ENCODE measurements around the gene NEK4.

Gene NEK4

GRCh38 chr3:52770496-52771333, at the start of gene NEK4:
TSS of gene NEK4 (minus strand) at chr3:52770940. CDS start at chr3:52770746, 194 bp downstream.
- Histone ChIP-seq H3K4me2 (peak within 1 kb of the TSS; percentile 82 to 99 (median 91)), H4K20me1 (no peaks in the 10 kb centered on the region), H3K9me3 (replicated peaks in 1 of 11) (no peaks in the 10 kb centered on the region), H3K36me3 (peaks cover 19 to 35% (median 28%) of the 10 kb centered on the region in 11 experiments), H3K9ac (peak within 1 kb of the TSS; percentile 79 to 90 (median 86)), H3K4me1 (peaks cover 24 to 39% (median 27%) of the 10 kb centered on the region in 10 experiments), H3K27ac (peak within 1 kb of the TSS; percentile 63 to 85 (median 81); a peak in 21 of 22 replicates), H3K27me3 (no peaks in the 10 kb centered on the region), H3K4me3 (peak within 1 kb of the TSS; percentile 65 to 88 (median 78))
- no peak for TF ChIP-seq Cebpa-rat (IDR thresholded peaks at IDR 0.05)

- H3K27me3 ChIP-seq: no peaks in the 10 kb centered on the region
- H3K4me1 ChIP-seq: peaks cover 0 to 53% (median 34%) of the 10 kb centered on the region in 10 experiments; a peak in 18 of 20 replicates
- H4K20me1 ChIP-seq: no peaks in the 10 kb centered on the region
- H3K4me2 ChIP-seq: peak overlapping the region in 3 of 11 experiments; percentile 16 to 70 (median 65); a peak in 3 of 22 replicates
- no peaks in the 10 kb centered on the region for H3K9me3 ChIP-seq (replicated peaks in 1 of 11)
- H3K36me3 ChIP-seq: peaks cover 0 to 20% (median 0%) of the 10 kb centered on the region in 11 experiments; a peak in 3 of 22 replicates
- no peak overlapping the region for H3K4me3 ChIP-seq
- TF ChIP-seq Cebpa-rat (IDR thresholded peaks at IDR 0.05): no peak
- H3K27ac ChIP-seq: peak overlapping the region in 4 of 11 experiments; percentile 40 to 97 (median 50); a peak in 5 of 22 replicates
- 0 out of 22 replicates have a peak overlapping the region, but pooled peaks of 1 of the 11 experiments have one; percentile 4 for H3K9ac ChIP-seq
Observed at GRCh38 chr3:52819936-52820335, 49.2 kb upstream of the NEK4 start.

- TF ChIP-seq Cebpa-rat (IDR thresholded peaks at IDR 0.05): no peak
- H3K36me3 ChIP-seq: peaks cover 0 to 5% (median 0%) of the 10 kb centered on the region in 11 experiments; a peak in 2 of 22 replicates
- peaks cover 0 to 74% (median 55%) of the 10 kb centered on the region in 10 experiments; a peak in 18 of 20 replicates for H3K4me1 ChIP-seq
- H3K27me3 ChIP-seq: no peaks in the 10 kb centered on the region
- H3K9me3 ChIP-seq (replicated peaks in 1 of 11): no peaks in the 10 kb centered on the region
- peak overlapping the region in 8 of 11 experiments; percentile 20 to 97 (median 48); a peak in 14 of 22 replicates for H3K27ac ChIP-seq
- H3K9ac ChIP-seq: peak overlapping the region in 5 of 11 experiments; percentile 4 to 49 (median 40); a peak in 8 of 22 replicates
- peak overlapping the region in 9 of 11 experiments; percentile 26 to 70 (median 58); a peak in 15 of 22 replicates for H3K4me2 ChIP-seq
- no peak overlapping the region for H3K4me3 ChIP-seq
- H4K20me1 ChIP-seq: no peaks in the 10 kb centered on the region
Observed at GRCh38 chr3:52817860-52818259, 47.1 kb upstream of the NEK4 start.

GRCh38 chr3:52817221-52817620, 46.5 kb upstream of the NEK4 start:
- H3K4me1 ChIP-seq: peaks cover 0 to 80% (median 61%) of the 10 kb centered on the region in 10 experiments; a peak in 18 of 20 replicates

GRCh38 chr3:52816654-52817053, 45.9 kb upstream of the NEK4 start:
- no peaks in the 10 kb centered on the region for H4K20me1 ChIP-seq
- no peaks in the 10 kb centered on the region for H3K36me3 ChIP-seq
- peaks cover 0 to 86% (median 67%) of the 10 kb centered on the region in 10 experiments; a peak in 18 of 20 replicates for H3K4me1 ChIP-seq
- H3K27me3 ChIP-seq: no peaks in the 10 kb centered on the region
- H3K9ac ChIP-seq: no peak overlapping the region
- H3K27ac ChIP-seq: peak overlapping the region in 4 of 11 experiments; percentile 19 to 97 (median 78); a peak in 6 of 22 replicates
- 0 out of 22 replicates have a peak overlapping the region, but pooled peaks of 1 of the 11 experiments have one; percentile 9 for H3K4me2 ChIP-seq
- no peaks in the 10 kb centered on the region for H3K9me3 ChIP-seq (replicated peaks in 1 of 11)
- H3K4me3 ChIP-seq: no peak overlapping the region
- no peak for TF ChIP-seq Cebpa-rat (IDR thresholded peaks at IDR 0.05)

More at GRCh38 chr3:52817221-52817620, 46.5 kb upstream of the NEK4 start:
- H3K27me3 ChIP-seq: no peaks in the 10 kb centered on the region
- no peaks in the 10 kb centered on the region for H3K36me3 ChIP-seq
- H3K4me3 ChIP-seq: no peak overlapping the region
- H3K9ac ChIP-seq: no peak overlapping the region
- H4K20me1 ChIP-seq: no peaks in the 10 kb centered on the region
- peak overlapping the region in 2 of 11 experiments; percentile 66 to 70; a peak in 2 of 22 replicates for H3K4me2 ChIP-seq
- H3K9me3 ChIP-seq (replicated peaks in 1 of 11): no peaks in the 10 kb centered on the region
- H3K27ac ChIP-seq: peak overlapping the region in 4 of 11 experiments; percentile 40 to 97 (median 62); a peak in 7 of 22 replicates
- TF ChIP-seq Cebpa-rat (IDR thresholded peaks at IDR 0.05): no peak

GRCh38 chr3:52816199-52816598, 45.5 kb upstream of the NEK4 start:
- no peak overlapping the region for H3K4me3 ChIP-seq
- no peaks in the 10 kb centered on the region for H3K36me3 ChIP-seq
- H4K20me1 ChIP-seq: no peaks in the 10 kb centered on the region
- H3K27me3 ChIP-seq: no peaks in the 10 kb centered on the region
- H3K9ac ChIP-seq: no peak overlapping the region
- 0 out of 22 replicates have a peak overlapping the region, but pooled peaks of 3 of the 11 experiments have one; percentile 9 to 89 (median 18) for H3K4me2 ChIP-seq
- no peak for TF ChIP-seq Cebpa-rat (IDR thresholded peaks at IDR 0.05)
- peaks cover 0 to 90% (median 72%) of the 10 kb centered on the region in 10 experiments; a peak in 18 of 20 replicates for H3K4me1 ChIP-seq
- peak overlapping the region in 5 of 11 experiments; percentile 12 to 97 (median 31); a peak in 9 of 22 replicates for H3K27ac ChIP-seq
- no peaks in the 10 kb centered on the region for H3K9me3 ChIP-seq (replicated peaks in 1 of 11)

GRCh38 chr3:52813810-52814209, 43.1 kb upstream of the NEK4 start:
- no peaks in the 10 kb centered on the region for H3K36me3 ChIP-seq
- H3K27ac ChIP-seq: peak overlapping the region in 8 of 11 experiments; percentile 13 to 97 (median 75); a peak in 14 of 22 replicates
- peaks cover 12 to 94% (median 85%) of the 10 kb centered on the region in 10 experiments for H3K4me1 ChIP-seq
- peak overlapping the region in 6 of 11 experiments; percentile 6 to 50 (median 28); a peak in 6 of 22 replicates for H3K9ac ChIP-seq
- TF ChIP-seq Cebpa-rat (IDR thresholded peaks at IDR 0.05): no peak
- H4K20me1 ChIP-seq: no peaks in the 10 kb centered on the region
- H3K27me3 ChIP-seq: no peaks in the 10 kb centered on the region
- H3K4me3 ChIP-seq: no peak overlapping the region
- H3K9me3 ChIP-seq (replicated peaks in 1 of 11): no peaks in the 10 kb centered on the region
- H3K4me2 ChIP-seq: peak overlapping the region in 8 of 11 experiments; percentile 18 to 89 (median 68); a peak in 15 of 22 replicates

GRCh38 chr3:52811452-52812011, 40.8 kb upstream of the NEK4 start:
- TF ChIP-seq Cebpa-rat (IDR thresholded peaks at IDR 0.05): no peak
- peaks cover 0 to 7% (median 0%) of the 10 kb centered on the region in 11 experiments; a peak in 2 of 22 replicates for H3K36me3 ChIP-seq

More at GRCh38 chr3:52811452-52812011, 40.8 kb upstream of the NEK4 start:
- Histone ChIP-seq H3K4me1 (peaks cover 12 to 100% (median 95%) of the 10 kb centered on the region in 10 experiments), H3K27me3 (no peaks in the 10 kb centered on the region), H4K20me1 (no peaks in the 10 kb centered on the region), H3K4me2 (peak overlapping the region in 8 of 11 experiments; percentile 75 to 91 (median 85); a peak in 15 of 22 replicates), H3K9ac (peak overlapping the region in 5 of 11 experiments; percentile 68 to 82 (median 81); a peak in 4 of 22 replicates), H3K27ac (peak overlapping the region in 7 of 11 experiments; percentile 79 to 97 (median 95); a peak in 14 of 22 replicates), H3K4me3 (no peak overlapping the region), H3K9me3 (replicated peaks in 1 of 11) (no peaks in the 10 kb centered on the region; a peak in 2 of 22 replicates)

Data from BLaER1 treated with 17β-estradiol and CSF1 and Interleukin-3, amounts not matched to agents 10 nM and 100 nM (cell line).